PC-9 (cell line): ENCODE results near the gene EEPD1. TPM values are rescaled to one million over a fixed set of nuclear protein-coding genes. Genes with fewer than 3 reads are reported as not detected.

Experiments used
- BruUV-seq: library from RNA; stranded (reverse); fragments of 400-500 nt; replicated peaks from 2 replicates; lab custom pipeline; 2021; lab: Mats Ljungman, UMichigan
- CTCF ChIA-PET: fragments of 300-600 bp; sonication (Branson Sonifier 250); formaldehyde crosslinking; loops from one replicate; lab custom pipeline; 2022; ENCODE audit warnings: antibody characterized with exemption; lab: Charles Lee
- POLR2A ChIA-PET: fragments of 300-600 bp; sonication (Branson Sonifier 250); formaldehyde crosslinking; loops from one replicate; lab custom pipeline; 2022; ENCODE audit warnings: antibody characterized with exemption; ENCODE audit not compliant: unreplicated experiment; lab: Charles Lee
- DNase-seq, 2 experiments: peaks; one replicate each; pipeline versions ENCODE4 v3.0.0 to v3.0.0-alpha.2; 2015 to 2022; ENCODE audit warnings: mixed read lengths in 1 of 2
- H2AFZ ChIP-seq: fragments of 200-600 bp; sonication (generic); 2 replicates; pipeline ENCODE4 v1.8.1; 2017; ENCODE audit warnings: antibody characterized with exemption
- H3F3A ChIP-seq: fragments of 200-600 bp; sonication (generic); 2 replicates; pipeline ENCODE4 v1.8.1; 2017; ENCODE audit warnings: antibody characterized with exemption, mild to moderate bottlenecking, low read depth; ENCODE audit not compliant: insufficient read depth
- H3K27ac ChIP-seq: fragments of 200-600 bp; sonication (generic); 2 replicates; pipeline ENCODE4 v1.6.1; 2016; ENCODE audit warnings: mixed run types
- H3K27me3 ChIP-seq: fragments of 200-600 bp; sonication (generic); 2 replicates; pipeline ENCODE4 v1.6.1; 2016; ENCODE audit warnings: low read depth, mixed run types; ENCODE audit not compliant: insufficient read depth
- H3K36me3 ChIP-seq: fragments of 200-600 bp; sonication (generic); 2 replicates; pipeline ENCODE4 v1.6.1; 2016; ENCODE audit warnings: low read depth, mixed run types
- H3K4me1 ChIP-seq: fragments of 200-600 bp; sonication (generic); replicated peaks from 2 replicates; pipeline ENCODE4 v1.6.1; 2016; ENCODE audit warnings: mixed run types; ENCODE audit not compliant: insufficient read depth
- H3K4me2 ChIP-seq: fragments of 200-600 bp; sonication (generic); 2 replicates; pipeline ENCODE4 v1.6.1; 2017; ENCODE audit warnings: mixed run types
- H3K4me3 ChIP-seq: fragments of 200-600 bp; sonication (generic); 2 replicates; pipeline ENCODE4 v1.6.1; 2016; ENCODE audit warnings: mixed run types
- H3K79me2 ChIP-seq: fragments of 200-600 bp; sonication (generic); 2 replicates; pipeline ENCODE4 v1.6.1; 2017; ENCODE audit warnings: low read depth, mixed run types
- H3K9me2 ChIP-seq: fragments of 200-600 bp; sonication (generic); 2 replicates; pipeline ENCODE4 v1.8.1; 2017; ENCODE audit warnings: mild to moderate bottlenecking; ENCODE audit not compliant: insufficient read depth
- H3K9me3 ChIP-seq: fragments of 200-600 bp; sonication (generic); 2 replicates; pipeline ENCODE4 v1.8.1; 2016; ENCODE audit warnings: low read depth; ENCODE audit not compliant: insufficient read depth
- H4K20me1 ChIP-seq: fragments of 200-600 bp; sonication (generic); 2 replicates; pipeline ENCODE4 v1.8.1; 2017; ENCODE audit not compliant: insufficient read depth
- CTCF ChIP-seq: fragments of 200-600 bp; sonication (generic); conservative IDR thresholded peaks from 2 replicates; pipeline ENCODE4 v1.6.1; 2017; ENCODE audit warnings: mixed run types, antibody characterized with exemption, mild to moderate bottlenecking, moderate library complexity
- EZH2 ChIP-seq: fragments of 200-600 bp; sonication (generic); IDR thresholded peaks from 2 replicates; pipeline ENCODE4 v1.8.0; 2017; ENCODE audit warnings: antibody characterized with exemption, low read depth
- intact Hi-C: fragments of 100-400 bp; cut with micrococcal nuclease; formaldehyde crosslinking; loops from one replicate; pipeline ENCODE4 v1.10.0; 2022; ENCODE audit not compliant: unreplicated experiment
- total RNA-seq: library from RNA; stranded (reverse); gene quantifications from 2 replicates; pipeline ENCODE4 v1.2.3, GENCODE V29; 2021

The EEPD1 gene
- total RNA-seq, 1 experiment from 2014 or later: 6.0 TPM

- H3K4me1 ChIP-seq: peaks cover 64% of the 10 kb centered on the region
- peak in 1 of 2 experiments; percentile 34 for DNase-seq
- no peaks in the 10 kb centered on the region for H3K9me2 ChIP-seq
- no peak overlapping the region for H3K4me3 ChIP-seq
- no TSS peak for BruUV-seq
- H3K9me3 ChIP-seq: no peaks in the 10 kb centered on the region
- H3K36me3 ChIP-seq: no peaks in the 10 kb centered on the region
- CTCF ChIA-PET: no interaction called here
- H2AFZ ChIP-seq: no peak overlapping the region
- H3K79me2 ChIP-seq: peaks cover 7% of the 10 kb centered on the region; the same call in 1 of the 2 replicates
- no peaks in the 10 kb centered on the region for H3K27me3 ChIP-seq
- no peaks in the 10 kb centered on the region for H4K20me1 ChIP-seq
- no peak overlapping the region for H3K27ac ChIP-seq
- intact Hi-C loops: no loop called here
- POLR2A ChIA-PET: interaction anchor here (0.5 kb wide), 1 partner anchor 229 kb away, joined by 6 read pairs; no protein-coding TSS in a partner anchor
- H3K4me2 ChIP-seq: no peak overlapping the region
- TF ChIP-seq CTCF: no peak
- H3F3A ChIP-seq: peaks cover 34% of the 10 kb centered on the region
Measured at GRCh38 chr7:36276428-36277248, 123.6 kb downstream of the EEPD1 start.

- no TSS peak for BruUV-seq
- DNase-seq: no peak
- Histone ChIP-seq H3K4me2 (no peak overlapping the region), H3F3A (peaks cover 38% of the 10 kb centered on the region), H4K20me1 (no peaks in the 10 kb centered on the region), H3K27me3 (no peaks in the 10 kb centered on the region), H3K4me3 (no peak overlapping the region), H3K9me2 (no peaks in the 10 kb centered on the region), H3K79me2 (peaks cover 13% of the 10 kb centered on the region; the same call in 1 of the 2 replicates), H3K27ac (no peak overlapping the region), H3K36me3 (no peaks in the 10 kb centered on the region), H2AFZ (no peak overlapping the region), H3K4me1 (peaks cover 69% of the 10 kb centered on the region), H3K9me3 (no peaks in the 10 kb centered on the region)
- TF ChIP-seq CTCF: no peak
- no peak for TF ChIP-seq EZH2
- intact Hi-C loops: no loop called here
- ChIA-PET CTCF (no interaction called here), POLR2A (interaction anchor here (0.5 kb wide), 1 partner anchor 230 kb away, joined by 6 read pairs; no protein-coding TSS in a partner anchor)
Measured at GRCh38 chr7:36277249-36277542, 124.1 kb downstream of the EEPD1 start.

- H3K4me2 ChIP-seq: 0 out of 2 replicates have a peak overlapping the region, but pooled peaks have one; percentile 6
- peaks cover 68% of the 10 kb centered on the region for H3K4me1 ChIP-seq
- intact Hi-C loops: no loop called here
- TF ChIP-seq CTCF: no peak
- no peak for TF ChIP-seq EZH2
- H3K4me3 ChIP-seq: no peak overlapping the region
- no TSS peak for BruUV-seq
- H3K9me3 ChIP-seq: no peaks in the 10 kb centered on the region
- no peaks in the 10 kb centered on the region for H3K9me2 ChIP-seq
- ChIA-PET CTCF (no interaction called here), POLR2A (no interaction called here)
- no peaks in the 10 kb centered on the region for H3K27me3 ChIP-seq
- H3K79me2 ChIP-seq: peaks cover 22% of the 10 kb centered on the region; the same call in 1 of the 2 replicates
- peaks cover 30% of the 10 kb centered on the region for H3F3A ChIP-seq
- no peaks in the 10 kb centered on the region for H3K36me3 ChIP-seq
- DNase-seq: peak in 1 of 2 experiments; percentile 29
- no peaks in the 10 kb centered on the region for H4K20me1 ChIP-seq
- no peak overlapping the region for H2AFZ ChIP-seq
- no peak overlapping the region for H3K27ac ChIP-seq
Measured at GRCh38 chr7:36278069-36278619, 125.1 kb downstream of the EEPD1 start.
